VCaP (cell line): Measurements from ENCODE around the gene UBAP1L.

Source experiments
- H3K27ac ChIP-seq: fragments of 450-650 bp; 2 replicates; pipeline ENCODE4 v1.5.1; 2017
- CTCF ChIP-seq: fragments of 450-650 bp; conservative IDR thresholded peaks from 2 replicates; pipeline ENCODE4 v1.5.1; 2017; ENCODE audit warnings: mild to moderate bottlenecking, moderate library complexity

The UBAP1L gene

GRCh38 chr15:65134538-65134937, 19.5 kb upstream of the UBAP1L start:
- no peak for TF ChIP-seq CTCF
- H3K27ac ChIP-seq, result peak overlapping the region; percentile 94

GRCh38 chr15:65133548-65134200, 18.7 kb upstream of the UBAP1L start, which contains the start of gene PDCD7:
PDCD7 (minus strand) TSS chr15:65133808; CDS start chr15:65133781, 27 bp downstream.
- peak within 1 kb of the TSS; percentile 94 for H3K27ac ChIP-seq
- no peak for TF ChIP-seq CTCF

GRCh38 chr15:65132878-65133547, 18.0 kb upstream of the UBAP1L start:
- H3K27ac ChIP-seq, result peak overlapping the region; percentile 94
- no peak for TF ChIP-seq CTCF

GRCh38 chr15:65130941-65131340, 15.9 kb upstream of the UBAP1L start:
- no peak for TF ChIP-seq CTCF
- no peak overlapping the region for H3K27ac ChIP-seq

GRCh38 chr15:65115542-65115941, 542 bp upstream of the UBAP1L start:
- no peak for TF ChIP-seq CTCF
- H3K27ac ChIP-seq, result no peak overlapping the region

GRCh38 chr15:65110676-65111292, 4.2 kb downstream of the UBAP1L start:
- no peak overlapping the region for H3K27ac ChIP-seq
- TF ChIP-seq CTCF, result no peak

- no peak for TF ChIP-seq CTCF
Observed at GRCh38 chr15:65106011-65106590, 8.9 kb downstream of the UBAP1L start.

More at GRCh38 chr15:65106011-65106590, 8.9 kb downstream of the UBAP1L start:
- H3K27ac ChIP-seq, result no peak overlapping the region
